NCI-H146 (cell line): ENCODE results near the gene FAM153A.
"Not testable (repeated sequence)": the region's sequence is repeated elsewhere in the genome, so short reads cannot be mapped to it uniquely, and the experiment has no call there.

Experiments
- DNase-seq: peaks from one replicate; lab custom pipeline; 2025; lab: John Stamatoyannopoulos, UW

The FAM153A gene

GRCh38 chr5:177724858-177725257, 57.8 kb downstream of the FAM153A start:
- DNase-seq, result not testable (repeated sequence)

- DNase-seq, result not testable (repeated sequence)
These were observed 58.7 kb downstream of the FAM153A start for GRCh38 chr5:177723831-177724485.

GRCh38 chr5:177722829-177723228, 59.9 kb downstream of the FAM153A start:
- DNase-seq, result not testable (repeated sequence)

GRCh38 chr5:177719989-177720388, 62.7 kb downstream of the FAM153A start:
- not testable (repeated sequence) for DNase-seq

GRCh38 chr5:177715423-177715822, 67.3 kb downstream of the FAM153A start:
- DNase-seq, result not testable (repeated sequence)

- not testable (repeated sequence) for DNase-seq
These were observed 86.6 kb downstream of the FAM153A start for GRCh38 chr5:177696100-177696499.

GRCh38 chr5:177695356-177695930, 87.3 kb downstream of the FAM153A start:
- not testable (repeated sequence) for DNase-seq

- not testable (repeated sequence) for DNase-seq
These were observed 88.2 kb downstream of the FAM153A start for GRCh38 chr5:177694518-177694835.

- DNase-seq, result not testable (repeated sequence)
These were observed 88.8 kb downstream of the FAM153A start for GRCh38 chr5:177693671-177694517.

- not testable (repeated sequence) for DNase-seq
These were observed 89.7 kb downstream of the FAM153A start for GRCh38 chr5:177692969-177693368.

GRCh38 chr5:177692507-177692906, 90.2 kb downstream of the FAM153A start:
- not testable (repeated sequence) for DNase-seq

GRCh38 chr5:177689011-177689610, 93.6 kb downstream of the FAM153A start:
- not testable (repeated sequence) for DNase-seq

GRCh38 chr5:177688091-177688490, 94.6 kb downstream of the FAM153A start:
- DNase-seq, result not testable (repeated sequence)

- DNase-seq, result not testable (repeated sequence)
These were observed 100.8 kb downstream of the FAM153A start for GRCh38 chr5:177681920-177682319.
